ENCODE data around the gene F7. TPM values are rescaled to one million over a fixed set of nuclear protein-coding genes. Genes with fewer than 3 reads are reported as not detected.
A peak's percentile ranks its signal among the peaks of the same experiment; 100 is the strongest.

The F7 gene
- polyA plus RNA-seq, 2 of the 4 experiments (the other 2 are of a cell fraction): 0.26 to 0.65 TPM

DNA sequence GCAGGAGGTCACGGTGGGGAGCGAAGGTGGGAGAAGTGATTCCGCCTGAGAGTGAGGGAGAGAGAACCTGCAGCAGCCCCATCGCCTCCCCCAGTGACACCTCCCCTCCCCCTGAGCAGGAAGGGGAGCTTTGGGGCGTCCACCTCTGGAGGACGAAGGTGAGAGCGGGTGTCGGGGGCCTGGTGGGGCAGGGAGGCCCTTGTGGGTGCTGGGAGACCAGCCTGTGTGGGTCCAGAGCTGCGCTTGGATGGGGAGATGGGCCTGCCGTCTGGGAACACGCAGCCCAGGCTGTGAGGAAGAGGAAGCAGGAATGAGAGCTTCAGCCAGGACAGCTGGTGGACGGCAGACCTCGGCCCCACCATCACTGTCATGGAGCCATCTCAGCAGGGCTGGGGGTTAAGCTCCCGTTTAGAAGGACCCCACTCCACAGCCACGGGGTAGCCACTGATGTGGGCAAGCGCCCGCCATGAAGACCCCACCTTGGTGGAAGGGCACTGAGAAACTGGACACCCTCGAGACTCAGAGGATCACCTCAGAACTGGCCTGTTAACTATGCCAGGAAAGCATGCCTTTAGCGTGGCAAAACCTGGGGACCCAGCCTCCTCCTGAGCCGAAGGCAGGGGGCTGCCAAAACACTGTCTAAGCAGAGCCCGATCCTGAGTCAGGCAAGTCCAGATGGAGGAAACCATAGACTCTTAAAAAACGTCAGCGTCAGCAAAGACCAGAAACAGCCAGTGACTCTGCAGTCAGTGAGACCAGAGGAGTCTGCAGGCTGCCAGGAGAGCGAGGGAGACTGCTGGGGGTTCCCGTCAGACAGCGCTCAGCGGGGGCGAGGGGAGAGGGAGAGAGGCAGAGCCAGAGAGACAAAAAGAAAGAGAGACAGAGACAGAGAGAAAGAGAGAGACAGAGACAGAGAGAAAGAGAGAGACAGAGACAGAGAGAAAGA lies 46.4 kb downstream of the F7 start:
- no peak for DNase-seq (ENCODE audit: low read depth in 1 of 2, low spot score in 1 of 2)
- POLR2A ChIA-PET: no interaction called here
- H3K4me1 ChIP-seq: peaks cover 7% of the 10 kb centered on the region; the same call in 2 of the 3 replicates
- CTCF ChIA-PET: interaction anchor here (0.6 kb wide), 1 partner anchor 764 kb away, joined by 4 read pairs; no protein-coding TSS in a partner anchor
- no peak for FAIRE-seq
- no peak for ATAC-seq
- TF ChIP-seq, protein P1, sequence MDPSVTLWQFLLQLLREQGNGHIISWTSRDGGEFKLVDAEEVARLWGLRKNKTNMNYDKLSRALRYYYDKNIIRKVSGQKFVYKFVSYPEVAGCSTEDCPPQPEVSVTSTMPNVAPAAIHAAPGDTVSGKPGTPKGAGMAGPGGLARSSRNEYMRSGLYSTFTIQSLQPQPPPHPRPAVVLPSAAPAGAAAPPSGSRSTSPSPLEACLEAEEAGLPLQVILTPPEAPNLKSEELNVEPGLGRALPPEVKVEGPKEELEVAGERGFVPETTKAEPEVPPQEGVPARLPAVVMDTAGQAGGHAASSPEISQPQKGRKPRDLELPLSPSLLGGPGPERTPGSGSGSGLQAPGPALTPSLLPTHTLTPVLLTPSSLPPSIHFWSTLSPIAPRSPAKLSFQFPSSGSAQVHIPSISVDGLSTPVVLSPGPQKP (IDR thresholded peaks at IDR 0.05; ENCODE audit: low read depth, low read length): no peak
- no peak for TF ChIP-seq ZSCAN20 (CRISPR knock-in tag; IDR thresholded peaks at IDR 0.05)
- TF ChIP-seq, protein P2, sequence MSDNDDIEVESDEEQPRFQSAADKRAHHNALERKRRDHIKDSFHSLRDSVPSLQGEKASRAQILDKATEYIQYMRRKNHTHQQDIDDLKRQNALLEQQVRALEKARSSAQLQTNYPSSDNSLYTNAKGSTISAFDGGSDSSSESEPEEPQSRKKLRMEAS (IDR thresholded peaks at IDR 0.05): no peak
- TF ChIP-seq CBX8 (IDR thresholded peaks at IDR 0.05): no peak
- TF ChIP-seq ATOH8 (CRISPR knock-in tag; IDR thresholded peaks at IDR 0.05; ENCODE audit: low read depth): no peak
- TF ChIP-seq KDM5A (IDR thresholded peaks at IDR 0.05): no peak
- TF ChIP-seq MAFK (IDR thresholded peaks at IDR 0.05; ENCODE audit: partially characterized antibody): peak; percentile 22
- WGBS (ENCODE audit: missing lambda C conversion rate): 87% methylated on average over 14 of the region's 28 CpGs
- H3K27ac ChIP-seq: no peak overlapping the region
- no peak overlapping the region for H3K4me2 ChIP-seq
- H3K4me3 ChIP-seq: no peak overlapping the region
- H3K9me3 ChIP-seq: no peaks in the 10 kb centered on the region

- Histone ChIP-seq H3K9me3 (no peaks in the 10 kb centered on the region), H3K4me1 (peaks cover 7% of the 10 kb centered on the region; the same call in 2 of the 3 replicates), H3K27ac (peak overlapping the region in 1 of 2 experiments; percentile 85; a peak in 3 of 6 replicates), H3K4me2 (no peak overlapping the region), H3K4me3 (no peak overlapping the region)
- ChIA-PET CTCF (no interaction called here), POLR2A (no interaction called here)
- ATAC-seq: no peak
- no peak for DNase-seq (ENCODE audit: low read depth in 1 of 2, low spot score in 1 of 2)
- TF ChIP-seq, protein P3, sequence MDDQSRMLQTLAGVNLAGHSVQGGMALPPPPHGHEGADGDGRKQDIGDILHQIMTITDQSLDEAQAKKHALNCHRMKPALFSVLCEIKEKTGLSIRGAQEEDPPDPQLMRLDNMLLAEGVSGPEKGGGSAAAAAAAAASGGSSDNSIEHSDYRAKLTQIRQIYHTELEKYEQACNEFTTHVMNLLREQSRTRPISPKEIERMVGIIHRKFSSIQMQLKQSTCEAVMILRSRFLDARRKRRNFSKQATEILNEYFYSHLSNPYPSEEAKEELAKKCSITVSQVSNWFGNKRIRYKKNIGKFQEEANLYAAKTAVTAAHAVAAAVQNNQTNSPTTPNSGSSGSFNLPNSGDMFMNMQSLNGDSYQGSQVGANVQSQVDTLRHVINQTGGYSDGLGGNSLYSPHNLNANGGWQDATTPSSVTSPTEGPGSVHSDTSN (IDR thresholded peaks at IDR 0.05): no peak
- TF ChIP-seq, protein P4, sequence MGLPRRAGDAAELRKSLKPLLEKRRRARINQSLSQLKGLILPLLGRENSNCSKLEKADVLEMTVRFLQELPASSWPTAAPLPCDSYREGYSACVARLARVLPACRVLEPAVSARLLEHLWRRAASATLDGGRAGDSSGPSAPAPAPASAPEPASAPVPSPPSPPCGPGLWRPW (IDR thresholded peaks at IDR 0.05): no peak
- WGBS (ENCODE audit: missing lambda C conversion rate): 89% methylated on average over 2 of the region's 2 CpGs
- FAIRE-seq: no peak
These were observed 47.0 kb downstream of the F7 start for GRCh38 chr13:113152691-113152983.

DNA sequence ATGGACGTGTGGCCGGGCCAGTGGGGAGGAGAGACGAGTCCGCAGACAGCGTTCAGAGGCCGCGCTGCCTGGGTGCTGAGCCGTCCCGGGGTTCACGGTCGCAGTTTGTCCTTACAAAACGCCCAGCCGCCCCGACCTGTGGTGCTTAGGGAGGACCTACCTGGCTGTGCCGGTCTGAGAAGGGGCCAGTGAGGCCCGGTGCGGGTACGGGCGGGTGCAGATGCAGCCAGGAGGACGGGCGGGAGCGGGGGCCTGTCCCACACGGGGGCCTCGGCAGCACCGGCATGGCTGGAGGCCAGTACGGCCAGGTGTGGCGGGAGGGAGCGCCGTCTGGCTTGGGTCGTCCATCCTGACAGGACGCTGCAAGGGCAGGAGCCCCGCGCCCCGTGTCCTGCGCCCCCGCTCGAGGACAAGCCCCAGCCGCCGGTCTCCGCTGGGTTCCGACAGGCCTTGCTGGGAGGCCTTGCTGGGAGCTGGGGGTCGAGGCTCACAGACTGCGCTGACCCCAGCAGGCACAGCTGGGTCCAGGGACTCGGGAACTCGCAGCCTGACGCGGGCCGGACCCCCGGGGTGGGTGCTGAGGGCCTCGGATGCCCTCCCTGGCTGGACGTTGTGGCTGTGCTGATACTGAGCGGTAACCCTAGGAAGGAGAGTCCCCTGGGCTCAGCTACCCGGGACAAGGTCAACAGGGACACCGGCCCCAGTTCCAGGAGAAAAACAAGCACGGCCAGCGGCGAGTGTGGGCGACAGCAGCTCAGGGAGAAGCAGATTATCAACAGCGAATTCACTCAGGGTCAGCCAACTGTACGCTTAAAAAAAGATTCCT lies 47.6 kb downstream of the F7 start:
- peaks cover 7% of the 10 kb centered on the region; the same call in 2 of the 3 replicates for H3K4me1 ChIP-seq
- TF ChIP-seq HEYL (CRISPR knock-in tag; IDR thresholded peaks at IDR 0.05) (no peak), RARB (CRISPR knock-in tag; IDR thresholded peaks at IDR 0.05) (no peak)
- FAIRE-seq (no peak), ATAC-seq (peak; percentile 28 to 57; a peak in 4 of 6 replicates), DNase-seq (ENCODE audit: low read depth in 1 of 2, low spot score in 1 of 2) (peak in 1 of 2 experiments; percentile 10)
- no peaks in the 10 kb centered on the region for H3K9me3 ChIP-seq
- ChIA-PET POLR2A (interaction anchor here (1.1 kb wide), 1 partner anchor 11 kb away, joined by 3 read pairs; no protein-coding TSS in a partner anchor), CTCF (no interaction called here)
- WGBS (ENCODE audit: missing lambda C conversion rate): 74% methylated on average over 24 of the region's 60 CpGs
- H3K4me2 ChIP-seq: peak overlapping the region; percentile 74
- H3K4me3 ChIP-seq: peak overlapping the region; percentile 35
- H3K27ac ChIP-seq: peak overlapping the region; percentile 78 to 85

Measured in A549 (cell line).